GM21619 (cell line): ENCODE results near the gene RNF225.
"Not testable (repeated sequence)": the region's sequence is repeated elsewhere in the genome, so short reads cannot be mapped to it uniquely, and the experiment has no call there.

Experiments used
- ATAC-seq: cut with Tn5 transposase; IDR thresholded peaks from one replicate; pipeline ENCODE4 v1.9.1; 2021; ENCODE audit not compliant: unreplicated experiment

Gene RNF225

DNA sequence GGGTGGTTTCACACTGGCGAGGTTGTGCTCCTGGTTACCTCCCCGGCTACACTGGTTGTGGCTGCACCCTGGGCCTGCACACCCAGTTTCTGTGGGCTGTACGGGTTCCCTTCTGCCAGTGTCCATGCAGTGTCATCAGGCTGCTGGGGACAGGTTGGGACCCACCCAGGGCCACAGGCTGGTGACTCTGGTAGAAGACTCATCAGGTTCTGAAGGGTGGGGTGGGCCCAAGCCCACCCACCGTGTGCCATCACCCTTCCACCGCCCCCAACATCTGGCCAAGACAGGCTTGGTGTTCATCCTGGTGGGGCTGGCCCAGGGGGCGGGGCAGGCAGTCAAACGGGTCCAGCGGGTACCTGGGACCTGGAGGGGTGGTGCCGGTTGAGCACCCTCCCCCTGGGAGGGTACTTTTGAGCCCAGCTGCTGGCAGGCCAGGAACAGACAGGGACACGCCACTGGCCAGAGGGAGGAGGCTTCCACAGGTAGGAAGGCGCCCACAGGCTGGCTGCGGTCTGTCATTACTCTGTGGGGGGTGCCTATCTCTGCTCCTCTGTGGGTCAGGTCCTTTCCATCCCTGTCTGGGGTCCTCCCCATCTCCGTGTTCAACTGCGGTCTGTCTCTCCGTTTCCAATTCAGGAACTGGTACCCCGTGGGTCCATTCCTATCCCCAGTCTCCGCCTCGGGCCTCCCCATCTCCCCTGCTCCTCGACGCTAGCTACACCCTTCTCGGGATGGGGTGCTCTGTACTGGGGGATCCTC is at the start of gene RNF225:
Gene RNF225 (plus strand): TSS at position 437 of the 759 bp plus-strand sequence. CDS start 434 bp downstream, outside the sequence.
- ATAC-seq = no peak

DNA sequence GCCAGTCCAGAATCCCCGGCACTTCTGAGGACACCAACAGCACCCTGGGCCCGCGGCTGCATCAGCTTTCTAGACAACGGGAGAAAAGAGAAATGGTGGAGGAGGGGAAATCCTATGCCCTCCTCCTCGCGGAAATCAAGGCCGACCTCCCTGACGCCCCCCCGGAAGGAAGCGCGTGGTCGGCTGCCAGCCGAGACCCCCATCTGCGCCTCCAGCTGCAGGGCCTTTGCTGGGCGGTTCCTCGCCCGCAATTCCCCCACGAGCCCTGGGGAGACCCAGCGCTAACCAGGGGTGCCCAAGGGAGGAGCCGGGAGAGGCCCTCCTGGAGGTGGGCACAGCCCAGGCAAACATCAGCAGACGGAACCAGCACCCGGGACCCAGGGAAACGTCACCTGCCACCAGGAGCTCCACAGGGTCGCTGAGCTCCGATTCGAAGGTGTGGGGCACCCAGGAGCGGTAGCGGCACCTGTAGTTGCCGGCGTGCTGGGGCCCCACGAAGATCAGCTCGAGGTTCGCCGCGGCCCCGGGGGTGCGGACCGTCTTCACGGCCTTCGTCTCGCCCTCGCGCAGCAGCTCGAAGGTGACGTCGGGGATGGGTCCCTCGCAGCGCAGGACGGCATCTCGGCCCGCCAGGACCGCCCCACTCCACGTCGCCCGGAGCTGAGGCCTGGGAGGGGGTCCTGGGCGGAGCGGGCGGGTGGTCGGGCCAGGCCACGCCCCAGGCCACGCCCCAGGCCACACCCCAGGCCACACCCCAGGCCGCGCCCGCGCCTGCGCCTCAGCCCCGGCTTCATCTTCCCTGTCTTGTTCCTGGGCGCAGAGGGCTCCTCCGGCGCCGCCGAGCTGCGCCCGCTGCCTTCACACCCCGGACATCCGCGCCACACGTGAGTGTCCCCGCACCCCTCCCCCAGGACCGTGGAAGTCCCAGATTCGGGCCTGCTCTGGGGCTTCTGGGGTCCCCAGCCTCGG is 48.2 kb upstream of the RNF225 start:
- ATAC-seq = peak; percentile 80

DNA sequence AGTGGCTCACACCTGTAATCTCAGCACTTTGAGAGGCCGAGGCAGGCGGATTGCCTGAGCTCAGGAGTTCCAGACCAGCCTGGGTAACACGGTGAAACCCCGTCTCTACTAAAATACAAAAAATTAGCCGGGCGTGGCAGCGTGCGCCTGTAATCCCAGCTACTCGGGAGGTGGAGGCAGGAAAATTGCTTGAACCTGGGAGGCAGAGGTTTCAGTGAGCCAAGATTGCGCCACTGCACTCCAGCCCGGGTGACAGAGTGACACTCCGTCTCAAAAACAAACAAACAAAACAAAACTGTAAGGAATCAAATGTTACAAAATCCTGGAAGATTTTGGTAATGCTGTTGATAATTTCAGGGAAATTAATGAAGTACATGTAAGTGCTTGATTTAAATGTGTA is 47.4 kb upstream of the RNF225 start:
- ATAC-seq = not testable (repeated sequence)

DNA sequence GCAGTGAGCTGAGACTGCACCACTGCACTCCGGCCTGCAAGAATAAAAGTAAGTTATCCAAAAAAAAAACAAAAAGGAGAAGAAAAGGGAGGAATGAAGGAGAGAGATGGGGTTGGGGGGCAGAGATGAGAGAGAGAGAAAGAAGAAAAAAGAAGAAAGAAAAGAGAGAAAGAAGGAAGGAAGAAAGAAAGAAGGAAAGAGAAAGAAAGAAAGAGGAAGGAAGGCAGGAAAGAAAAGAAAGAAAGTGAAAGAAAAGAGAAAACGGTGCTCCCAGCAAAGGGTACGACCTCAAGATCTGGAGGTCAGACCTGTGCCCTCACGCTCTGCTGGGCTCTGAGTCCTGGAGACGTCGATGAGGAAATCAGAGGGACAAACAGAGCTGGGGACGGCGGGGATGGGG is 45.9 kb upstream of the RNF225 start:
- no peak for ATAC-seq

DNA sequence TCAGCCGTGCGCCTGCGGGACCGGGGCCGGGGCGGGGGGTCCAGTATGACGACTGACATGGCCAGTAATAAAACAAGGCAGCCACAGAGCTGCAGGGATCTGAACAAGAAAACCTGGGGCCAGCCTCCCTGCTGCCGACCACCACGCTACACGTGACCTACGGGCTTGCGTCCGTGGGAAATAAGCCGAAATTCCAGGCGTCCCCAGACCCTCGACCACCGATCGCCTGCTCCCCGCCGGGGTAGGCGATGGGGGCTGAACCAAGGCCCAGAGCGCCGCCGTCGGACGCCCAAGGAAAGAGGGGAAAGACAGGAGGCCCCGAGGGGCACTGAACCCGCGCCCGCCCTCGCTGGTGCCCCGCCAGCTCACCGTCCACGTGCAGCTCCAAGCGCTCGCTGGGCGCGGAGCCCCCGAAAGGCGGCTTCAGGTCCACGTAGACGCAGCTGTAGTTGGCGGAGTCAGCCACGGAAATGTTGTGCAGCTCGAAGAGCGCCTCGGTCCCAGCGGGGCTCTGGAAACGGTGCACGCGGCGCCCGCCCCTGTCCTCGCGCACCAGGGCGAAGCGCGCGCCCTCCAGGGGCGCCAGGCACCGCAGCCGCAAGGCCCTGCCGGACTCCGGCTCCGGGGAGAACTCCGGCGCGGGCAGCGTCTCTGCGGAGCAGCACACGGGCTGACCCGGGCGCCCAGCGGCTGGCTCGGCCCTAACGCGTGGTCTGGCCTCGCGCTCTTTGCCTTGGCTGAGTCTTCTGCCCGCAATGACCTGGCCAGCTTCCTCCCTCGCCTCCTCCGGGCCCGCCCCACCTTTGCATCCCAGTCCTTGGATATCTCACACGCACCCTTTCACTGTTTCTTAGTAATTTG is 45.2 kb upstream of the RNF225 start:
- no peak for ATAC-seq

DNA sequence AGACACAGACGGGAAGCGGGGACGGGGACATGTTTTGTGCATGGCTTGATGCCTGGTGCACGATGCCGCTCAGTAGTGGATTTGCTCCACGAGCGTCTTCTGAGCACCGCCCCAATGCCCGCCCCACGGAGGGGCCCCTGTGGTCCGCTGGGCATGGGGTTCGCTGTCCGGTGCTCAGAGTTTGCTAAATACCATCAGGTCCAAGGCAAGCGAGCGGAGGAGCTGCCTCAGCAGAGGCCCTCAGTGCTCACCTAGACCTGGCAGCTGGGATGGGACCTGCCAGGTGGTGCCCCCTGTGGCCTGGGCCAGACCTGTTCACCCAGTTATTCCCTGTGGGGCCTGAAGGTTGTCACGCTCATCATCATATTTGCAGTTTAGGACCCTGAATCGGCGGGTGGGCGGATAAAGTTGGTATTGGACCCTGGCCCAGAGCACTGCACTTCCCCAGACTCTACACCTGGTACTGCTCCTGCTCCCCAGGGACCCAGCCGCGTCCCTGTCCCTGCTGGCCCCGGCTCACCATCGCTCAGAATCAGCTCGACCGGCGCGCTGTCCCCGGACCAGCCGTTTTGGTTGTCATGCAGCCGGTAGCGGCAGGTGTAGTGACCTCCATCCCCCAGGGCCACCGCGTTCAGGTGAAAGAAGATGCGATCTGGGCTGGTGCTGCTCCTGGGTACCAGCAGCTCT is 44.4 kb upstream of the RNF225 start:
- ATAC-seq = no peak

DNA sequence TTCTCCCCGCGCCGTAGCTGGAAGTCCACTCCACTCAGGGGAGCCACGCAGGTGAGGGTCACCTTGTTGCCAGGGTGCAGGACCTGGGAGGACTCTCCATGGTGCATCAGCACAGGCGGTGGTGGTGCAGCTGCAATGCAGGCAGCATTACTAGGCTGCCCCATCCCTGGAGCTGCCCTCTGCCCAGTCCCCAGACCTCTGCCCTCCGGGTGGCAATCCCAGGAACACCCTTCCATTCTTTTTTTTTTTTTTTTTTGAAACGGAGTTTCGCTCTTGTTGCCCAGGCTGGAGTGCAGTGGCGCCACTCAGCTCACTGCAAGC is 43.9 kb upstream of the RNF225 start:
- no peak for ATAC-seq

DNA sequence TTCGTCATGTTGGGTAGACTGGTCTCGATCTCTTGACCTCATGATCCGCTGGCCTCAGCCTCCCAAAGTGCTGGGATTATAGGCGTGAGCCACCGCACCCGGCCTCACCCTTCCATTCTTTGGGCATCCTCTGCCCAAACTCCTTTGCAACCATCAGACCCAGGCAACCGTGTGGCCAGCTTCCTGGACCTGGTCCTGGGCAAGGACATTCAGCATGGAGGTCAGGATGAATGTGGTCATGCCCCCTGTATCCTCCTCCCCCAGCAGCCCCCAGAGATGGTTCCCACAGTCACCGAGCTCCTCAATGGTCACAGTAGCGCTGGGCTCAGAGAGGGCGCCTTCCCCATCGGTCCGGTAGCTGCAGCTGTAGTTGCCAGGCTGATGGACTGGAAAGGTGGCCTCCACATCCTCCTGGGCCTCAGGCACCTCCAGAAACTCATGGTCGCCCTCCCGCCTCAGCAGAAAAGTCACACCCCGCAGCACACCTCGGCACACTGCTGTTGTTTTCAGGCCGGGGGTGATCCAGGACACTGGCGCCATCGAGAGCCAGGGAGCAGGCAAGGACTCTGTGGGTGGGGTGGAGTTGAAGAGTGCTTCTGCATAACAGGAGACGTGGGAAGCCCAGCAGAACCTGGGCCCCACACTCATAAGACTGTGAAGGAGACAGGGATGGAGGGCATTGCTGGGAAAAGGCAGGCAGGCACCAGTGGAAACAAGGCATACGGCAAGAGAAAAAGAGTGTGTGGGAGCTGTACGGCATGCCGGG is 43.3 kb upstream of the RNF225 start:
- ATAC-seq = no peak

DNA sequence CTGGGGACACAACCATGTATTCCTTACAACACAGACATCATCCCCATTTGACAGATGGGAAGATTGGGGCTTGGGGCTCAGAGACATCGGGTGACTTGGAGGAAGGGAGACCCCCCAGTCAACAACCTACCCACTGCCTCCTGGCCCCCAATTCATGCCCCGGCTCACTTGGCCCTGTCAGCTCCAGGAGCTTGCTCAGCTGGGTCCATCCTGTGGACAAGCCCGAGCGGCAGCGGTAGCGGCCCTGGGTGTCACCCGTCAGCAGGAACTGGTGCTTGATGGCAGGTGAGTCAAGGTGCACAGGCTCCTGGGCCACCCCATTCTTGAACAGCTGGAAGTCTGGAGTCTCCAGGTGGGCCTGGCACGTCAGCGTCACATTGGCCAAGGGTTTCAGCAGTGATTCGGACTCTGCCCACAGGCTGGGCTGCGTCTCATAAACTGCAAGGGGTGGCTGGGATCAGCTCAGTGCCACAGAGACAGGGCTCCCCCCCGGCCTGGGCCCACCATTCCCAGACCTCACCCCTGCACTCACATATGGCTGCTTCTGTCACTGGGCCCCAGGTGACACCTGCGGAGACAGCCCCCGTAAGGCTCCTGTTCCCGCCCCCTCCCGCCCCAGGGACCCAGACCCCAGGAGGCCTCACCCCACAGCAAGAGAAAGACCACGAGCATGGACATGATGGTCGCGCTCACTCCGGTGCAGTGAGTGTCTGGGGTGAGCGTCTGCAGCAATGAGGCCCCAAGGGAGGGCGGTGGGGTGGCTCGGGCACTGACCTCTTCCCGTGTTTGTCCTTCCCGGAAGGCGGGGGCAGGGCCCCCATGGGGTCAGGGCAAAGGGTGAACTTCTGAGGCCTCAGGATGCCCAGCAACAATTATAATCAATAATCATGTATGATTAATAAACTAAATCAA is 42.4 kb upstream of the RNF225 start, which contains the start of gene A1BG:
Gene A1BG (minus strand): TSS at position 733 of the 912 bp plus-strand sequence. CDS start 55 bp downstream, at position 678.
- ATAC-seq = no peak

DNA sequence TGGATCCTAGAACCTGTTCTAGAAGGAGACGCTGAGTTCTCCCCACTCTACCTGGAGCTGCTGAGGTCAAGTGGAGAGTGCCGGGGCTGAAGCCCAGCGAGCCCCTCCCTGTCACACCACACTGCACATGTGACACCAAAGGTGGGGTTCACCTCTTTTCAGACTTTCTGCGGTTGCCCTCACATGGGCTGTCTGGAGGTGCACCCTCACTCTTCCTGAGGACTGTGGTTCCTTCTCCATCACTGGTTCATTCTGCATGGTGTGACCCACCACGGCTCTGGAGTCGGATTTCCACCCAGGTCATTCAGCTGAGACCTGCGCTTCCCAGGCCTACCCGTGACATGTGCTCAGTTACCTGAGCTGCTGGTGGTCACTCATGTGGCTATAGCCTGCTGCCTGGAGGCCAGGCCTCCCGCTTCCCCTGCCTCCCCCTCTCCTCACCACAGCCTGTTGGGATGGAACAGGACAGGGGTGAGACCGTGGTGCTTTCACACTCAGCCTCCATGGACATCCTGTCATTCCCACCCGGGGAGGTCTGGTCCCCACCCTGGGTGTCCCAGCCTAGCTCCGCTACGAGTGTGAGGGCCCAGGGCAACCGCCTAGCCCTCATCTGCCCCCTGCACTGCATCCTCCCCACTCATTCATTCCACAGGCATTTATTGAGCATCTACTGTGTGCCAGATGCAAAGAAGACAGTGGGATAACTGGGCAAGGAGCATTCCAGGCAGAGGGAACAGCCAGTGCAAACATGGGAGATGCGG is 41.6 kb upstream of the RNF225 start:
- ATAC-seq = no peak

DNA sequence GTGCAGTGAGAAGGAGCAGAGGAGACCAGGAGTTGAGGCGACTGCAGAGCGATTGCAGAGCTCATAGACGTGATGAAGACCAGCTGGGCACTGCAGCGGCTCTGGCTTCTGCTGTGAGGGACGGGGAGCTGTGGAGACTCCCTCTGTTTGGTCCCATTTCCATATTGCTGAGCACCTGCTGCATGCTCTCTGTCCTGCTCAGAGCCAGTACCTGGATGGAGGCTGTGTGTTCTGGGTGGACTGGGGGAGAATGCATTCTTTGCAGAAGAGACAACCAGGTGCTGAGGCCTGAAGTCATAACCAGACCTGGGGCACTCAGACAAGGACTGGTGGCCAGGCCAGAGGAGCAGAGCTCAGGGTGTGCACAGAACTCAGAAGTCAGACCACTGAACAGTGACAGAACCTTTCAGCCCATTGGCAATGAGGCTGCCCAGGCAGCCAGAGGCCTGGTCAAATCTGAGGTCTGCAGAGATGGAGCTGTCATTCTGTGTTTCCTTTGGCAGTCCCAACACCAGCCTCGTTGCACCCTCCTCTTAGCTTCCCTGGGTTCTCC is 40.9 kb upstream of the RNF225 start:
- ATAC-seq = no peak

DNA sequence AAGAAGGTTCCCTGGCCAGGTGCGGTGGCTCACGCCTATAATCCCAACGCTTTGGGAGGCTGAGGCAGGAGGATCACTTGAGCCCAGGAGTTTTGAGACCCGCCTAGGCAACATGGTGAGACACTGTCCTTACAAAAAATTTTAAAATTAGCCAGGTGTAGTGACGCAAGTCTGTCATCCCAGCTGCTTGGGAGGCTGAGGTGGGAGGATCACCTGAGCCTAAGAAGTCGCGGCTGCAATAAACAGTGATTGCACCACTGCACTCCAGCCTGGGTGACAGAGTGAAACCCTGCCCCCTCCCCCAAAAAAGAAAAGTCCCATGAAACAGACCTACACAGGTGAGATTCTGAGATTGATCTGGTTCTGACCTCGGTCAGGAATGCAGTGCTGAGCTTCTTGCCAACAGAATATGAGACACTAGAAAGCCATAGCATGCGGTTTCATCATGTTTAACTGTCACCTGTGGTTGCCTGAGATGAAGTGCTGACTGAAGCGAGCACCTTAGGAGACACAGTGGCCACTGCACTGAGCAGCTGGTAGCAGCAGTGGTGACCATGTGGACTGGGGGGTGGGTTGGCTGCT is 40.1 kb upstream of the RNF225 start:
- ATAC-seq = no peak

DNA sequence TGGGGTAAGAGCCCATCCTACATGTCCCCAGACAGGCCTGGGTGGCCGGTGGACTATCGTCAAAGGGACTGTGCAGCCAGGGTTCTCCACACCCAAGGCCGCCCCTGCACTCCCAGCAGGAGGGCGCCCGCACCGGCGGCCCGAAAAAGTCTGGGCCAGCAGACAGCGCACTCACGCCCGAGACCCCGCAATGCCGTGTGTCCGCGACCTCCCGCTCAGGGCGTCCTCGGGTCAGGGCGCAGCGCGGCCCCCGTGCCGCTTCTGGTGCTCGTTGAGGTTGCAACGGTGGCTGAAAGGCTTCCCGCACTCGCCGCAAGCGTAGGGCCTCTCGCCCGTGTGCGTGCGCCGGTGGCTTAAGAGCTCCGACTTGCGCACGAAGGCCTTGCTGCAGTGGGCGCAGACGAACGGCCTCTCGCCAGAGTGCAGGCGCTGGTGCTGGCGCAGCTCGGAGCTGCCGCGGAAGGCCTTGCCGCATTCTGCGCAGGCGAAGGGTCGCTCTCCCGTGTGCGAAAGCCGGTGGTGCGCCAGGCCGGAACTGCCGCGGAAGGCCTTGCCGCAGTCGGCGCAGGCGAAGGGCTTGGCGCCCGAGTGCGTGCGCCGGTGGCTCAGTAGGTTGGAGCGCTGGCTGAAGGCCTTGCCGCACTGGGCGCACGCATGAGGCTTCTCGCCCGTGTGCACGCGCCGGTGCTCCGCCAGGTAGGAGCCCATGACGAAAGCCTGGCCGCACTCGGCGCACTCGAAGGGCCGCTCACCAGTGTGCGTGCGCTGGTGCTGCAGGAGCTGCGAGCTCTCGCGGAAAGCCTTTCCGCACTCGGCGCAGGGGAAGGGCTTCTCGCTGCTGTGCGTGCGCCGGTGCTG is 39.3 kb upstream of the RNF225 start:
- ATAC-seq = no peak

DNA sequence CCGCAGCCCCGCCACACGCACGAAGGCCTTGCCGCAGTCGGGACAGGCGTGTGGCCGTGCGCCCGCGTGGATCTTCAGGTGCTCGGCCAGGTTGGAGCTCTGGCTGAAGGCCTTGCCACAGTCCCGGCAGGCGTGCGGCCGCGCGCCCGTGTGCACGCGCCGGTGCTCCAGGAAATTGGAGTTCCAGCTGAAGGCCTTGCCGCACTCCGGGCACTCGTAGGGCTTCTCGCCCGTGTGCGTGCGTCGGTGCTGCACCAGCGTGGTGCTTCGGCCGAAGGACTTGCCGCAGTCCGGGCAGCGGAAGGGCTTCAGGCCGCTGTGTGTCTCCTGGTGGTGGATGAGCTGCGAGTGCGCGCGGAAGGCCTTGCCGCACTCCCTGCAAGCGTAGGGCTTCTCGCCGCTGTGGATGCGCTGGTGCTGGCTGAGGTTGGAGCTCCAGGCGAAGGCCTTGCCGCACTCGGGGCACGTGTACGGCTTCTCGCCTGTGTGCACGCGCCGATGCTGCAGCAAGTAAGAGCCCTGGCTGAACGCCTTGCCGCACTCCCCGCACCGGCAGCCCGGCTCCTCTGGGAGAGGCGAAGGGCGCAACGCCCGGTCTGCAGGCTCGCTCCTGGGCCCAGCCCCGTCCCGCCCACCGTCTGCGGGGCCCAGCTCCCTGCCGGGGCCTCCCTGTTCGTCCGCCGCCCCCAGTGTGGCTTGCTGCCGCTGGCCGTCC is 38.5 kb upstream of the RNF225 start:
- ATAC-seq = no peak

DNA sequence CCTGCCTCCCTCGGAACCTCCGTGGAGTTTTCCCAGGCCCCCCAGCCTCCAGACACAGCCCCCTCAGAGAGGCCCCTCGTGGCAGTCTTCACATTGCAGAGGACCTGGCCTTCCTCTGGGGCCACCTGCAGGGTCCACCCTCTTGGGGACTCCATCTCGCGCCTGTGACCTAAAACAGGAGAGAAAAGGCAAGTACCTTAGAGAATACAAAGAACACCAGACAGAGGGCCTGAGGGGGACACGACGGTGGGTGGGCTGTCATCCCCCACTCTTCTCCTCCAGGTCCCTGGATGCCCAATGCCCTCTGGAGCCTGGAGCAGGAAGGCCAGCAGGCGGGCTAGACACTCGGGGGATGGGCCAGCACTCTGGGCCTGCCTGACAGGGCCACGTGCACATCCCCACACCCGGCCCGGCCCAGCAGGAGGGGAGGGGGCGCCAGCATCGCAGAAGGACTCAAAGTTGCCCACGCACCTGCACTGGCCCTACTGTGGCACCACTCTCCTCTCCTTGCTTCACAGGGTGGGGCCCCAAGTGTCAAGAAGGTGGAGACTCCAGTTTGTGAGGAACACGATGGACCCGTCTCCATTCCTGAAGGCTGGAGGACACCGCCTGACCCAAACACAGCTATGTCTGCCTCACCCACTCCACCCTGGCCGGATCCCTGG is 37.8 kb upstream of the RNF225 start:
- ATAC-seq = no peak
